Measurements from ENCODE around the gene EXOC1.
A peak's percentile ranks its signal among the peaks of the same experiment; 100 is the strongest.

EXOC1 gene

GRCh38 chr4:55859711-55860110, 6.3 kb downstream of the EXOC1 start:
- DNase-seq (ENCODE audit: low read depth) = no peak
- TF ChIP-seq CTCF (IDR thresholded peaks at IDR 0.05; ENCODE audit: low read depth, low read length) = no peak
- no peak for TF ChIP-seq MYC (IDR thresholded peaks at IDR 0.05; ENCODE audit: low read depth, low read length)
- TF ChIP-seq MAX (IDR thresholded peaks at IDR 0.05; ENCODE audit: low read depth, low read length) = no peak
- no peak for TF ChIP-seq POLR2A (IDR thresholded peaks at IDR 0.05; ENCODE audit: extremely low read depth, insufficient read length)
- H3K4me3 ChIP-seq (ENCODE audit: low read depth, low read length) = no peak overlapping the region

- TF ChIP-seq CTCF (IDR thresholded peaks at IDR 0.05; ENCODE audit: low read depth, low read length) = no peak
- TF ChIP-seq MAX (IDR thresholded peaks at IDR 0.05; ENCODE audit: low read depth, low read length) = no peak
- no peak for TF ChIP-seq POLR2A (IDR thresholded peaks at IDR 0.05; ENCODE audit: extremely low read depth, insufficient read length)
- no peak for TF ChIP-seq MYC (IDR thresholded peaks at IDR 0.05; ENCODE audit: low read depth, low read length)
- DNase-seq (ENCODE audit: low read depth) = no peak
- no peak overlapping the region for H3K4me3 ChIP-seq (ENCODE audit: low read depth, low read length)
Measured at GRCh38 chr4:55864577-55865223, 11.3 kb downstream of the EXOC1 start.

- DNase-seq (ENCODE audit: low read depth) = no peak
- no peak overlapping the region for H3K4me3 ChIP-seq (ENCODE audit: low read depth, low read length)
- TF ChIP-seq MYC (IDR thresholded peaks at IDR 0.05; ENCODE audit: low read depth, low read length) (no peak), CTCF (IDR thresholded peaks at IDR 0.05; ENCODE audit: low read depth, low read length) (no peak), MAX (IDR thresholded peaks at IDR 0.05; ENCODE audit: low read depth, low read length) (no peak), POLR2A (IDR thresholded peaks at IDR 0.05; ENCODE audit: extremely low read depth, insufficient read length) (no peak)
Measured at GRCh38 chr4:55865228-55865806, 11.9 kb downstream of the EXOC1 start.

GRCh38 chr4:55866290-55866907, 13.0 kb downstream of the EXOC1 start:
- TF ChIP-seq CTCF (IDR thresholded peaks at IDR 0.05; ENCODE audit: low read depth, low read length) (no peak), MYC (IDR thresholded peaks at IDR 0.05; ENCODE audit: low read depth, low read length) (no peak), MAX (IDR thresholded peaks at IDR 0.05; ENCODE audit: low read depth, low read length) (0 out of 2 replicates have a peak, but pooled peaks have one; percentile 10), POLR2A (IDR thresholded peaks at IDR 0.05; ENCODE audit: extremely low read depth, insufficient read length) (no peak)
- DNase-seq (ENCODE audit: low read depth) = peak; percentile 89
- H3K4me3 ChIP-seq (ENCODE audit: low read depth, low read length) = no peak overlapping the region

GRCh38 chr4:55866973-55867574, 13.6 kb downstream of the EXOC1 start:
- no peak overlapping the region for H3K4me3 ChIP-seq (ENCODE audit: low read depth, low read length)
- TF ChIP-seq MAX (IDR thresholded peaks at IDR 0.05; ENCODE audit: low read depth, low read length) = peak; percentile 52; the same call in 1 of the 2 replicates
- TF ChIP-seq CTCF (IDR thresholded peaks at IDR 0.05; ENCODE audit: low read depth, low read length) = peak; percentile 83
- TF ChIP-seq MYC (IDR thresholded peaks at IDR 0.05; ENCODE audit: low read depth, low read length) = no peak
- TF ChIP-seq POLR2A (IDR thresholded peaks at IDR 0.05; ENCODE audit: extremely low read depth, insufficient read length) = no peak
- DNase-seq (ENCODE audit: low read depth) = peak; percentile 79
